ENCODE measurements around the gene VPS52.

- TF ChIP-seq POLR2A (IDR thresholded peaks at IDR 0.05; ENCODE audit: borderline replicate concordance, extremely low read depth, insufficient read depth, insufficient read length) (no peak), EZH2phosphoT487 (IDR thresholded peaks at IDR 0.05; ENCODE audit: borderline replicate concordance) (no peak), CTCF (IDR thresholded peaks at IDR 0.05 in 2 of 3, conservative IDR thresholded peaks at IDR 0.05 in 1 of 3; ENCODE audit: borderline replicate concordance in 1 of 3, insufficient read depth in 1 of 3, low read depth in 2 of 3, low read length in 2 of 3) (no peak), YY1 (IDR thresholded peaks at IDR 0.05; ENCODE audit: extremely low read depth, insufficient replicate concordance, low read depth, low read length) (no peak), CEBPB (IDR thresholded peaks at IDR 0.05; ENCODE audit: low read depth) (no peak), TCF7L2 (IDR thresholded peaks at IDR 0.05; ENCODE audit: borderline replicate concordance, extremely low read depth, insufficient read depth, insufficient read length) (no peak), POLR2AphosphoS5 (IDR thresholded peaks at IDR 0.05; ENCODE audit: low read depth, low read length) (no peak), EZH2 (IDR thresholded peaks at IDR 0.05) (no peak), SP1 (IDR thresholded peaks at IDR 0.05; ENCODE audit: low read depth) (no peak), ZBTB33 (IDR thresholded peaks at IDR 0.05; ENCODE audit: extremely low read depth, insufficient replicate concordance, low read length) (no peak), JUND (IDR thresholded peaks at IDR 0.05) (no peak)
- TF ChIP-seq, protein P1, sequence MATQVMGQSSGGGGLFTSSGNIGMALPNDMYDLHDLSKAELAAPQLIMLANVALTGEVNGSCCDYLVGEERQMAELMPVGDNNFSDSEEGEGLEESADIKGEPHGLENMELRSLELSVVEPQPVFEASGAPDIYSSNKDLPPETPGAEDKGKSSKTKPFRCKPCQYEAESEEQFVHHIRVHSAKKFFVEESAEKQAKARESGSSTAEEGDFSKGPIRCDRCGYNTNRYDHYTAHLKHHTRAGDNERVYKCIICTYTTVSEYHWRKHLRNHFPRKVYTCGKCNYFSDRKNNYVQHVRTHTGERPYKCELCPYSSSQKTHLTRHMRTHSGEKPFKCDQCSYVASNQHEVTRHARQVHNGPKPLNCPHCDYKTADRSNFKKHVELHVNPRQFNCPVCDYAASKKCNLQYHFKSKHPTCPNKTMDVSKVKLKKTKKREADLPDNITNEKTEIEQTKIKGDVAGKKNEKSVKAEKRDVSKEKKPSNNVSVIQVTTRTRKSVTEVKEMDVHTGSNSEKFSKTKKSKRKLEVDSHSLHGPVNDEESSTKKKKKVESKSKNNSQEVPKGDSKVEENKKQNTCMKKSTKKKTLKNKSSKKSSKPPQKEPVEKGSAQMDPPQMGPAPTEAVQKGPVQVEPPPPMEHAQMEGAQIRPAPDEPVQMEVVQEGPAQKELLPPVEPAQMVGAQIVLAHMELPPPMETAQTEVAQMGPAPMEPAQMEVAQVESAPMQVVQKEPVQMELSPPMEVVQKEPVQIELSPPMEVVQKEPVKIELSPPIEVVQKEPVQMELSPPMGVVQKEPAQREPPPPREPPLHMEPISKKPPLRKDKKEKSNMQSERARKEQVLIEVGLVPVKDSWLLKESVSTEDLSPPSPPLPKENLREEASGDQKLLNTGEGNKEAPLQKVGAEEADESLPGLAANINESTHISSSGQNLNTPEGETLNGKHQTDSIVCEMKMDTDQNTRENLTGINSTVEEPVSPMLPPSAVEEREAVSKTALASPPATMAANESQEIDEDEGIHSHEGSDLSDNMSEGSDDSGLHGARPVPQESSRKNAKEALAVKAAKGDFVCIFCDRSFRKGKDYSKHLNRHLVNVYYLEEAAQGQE (IDR thresholded peaks at IDR 0.05; ENCODE audit: low read depth), result no peak
These were observed 28.2 kb downstream of the VPS52 start for GRCh38 chr6:33243476-33243875.

Measured in HCT116 (cell line).